ENCODE results near the gene CTNNBL1.

Gene CTNNBL1

DNA sequence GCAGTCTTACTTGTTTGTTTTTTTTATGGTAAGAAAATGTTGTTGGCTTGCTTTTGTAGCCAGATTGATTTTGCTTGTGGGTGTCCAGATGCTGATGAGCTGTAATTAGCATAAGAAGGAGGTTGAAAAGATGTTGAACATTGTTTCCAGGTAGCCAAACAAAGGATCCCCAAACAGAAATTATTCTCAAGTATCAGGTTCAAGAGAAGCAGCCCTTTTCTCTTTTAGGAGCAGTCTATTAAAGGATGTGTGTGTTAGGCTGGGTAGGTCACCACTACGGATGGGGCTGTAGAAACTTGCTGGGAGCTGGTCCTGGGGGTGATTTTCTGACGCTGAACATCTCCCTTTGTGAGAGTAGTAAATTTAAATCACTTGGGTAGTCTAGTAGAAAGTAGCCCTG, 122.2 kb downstream of the CTNNBL1 start:
- no peak for DNase-seq (ENCODE audit: low spot score)

DNA sequence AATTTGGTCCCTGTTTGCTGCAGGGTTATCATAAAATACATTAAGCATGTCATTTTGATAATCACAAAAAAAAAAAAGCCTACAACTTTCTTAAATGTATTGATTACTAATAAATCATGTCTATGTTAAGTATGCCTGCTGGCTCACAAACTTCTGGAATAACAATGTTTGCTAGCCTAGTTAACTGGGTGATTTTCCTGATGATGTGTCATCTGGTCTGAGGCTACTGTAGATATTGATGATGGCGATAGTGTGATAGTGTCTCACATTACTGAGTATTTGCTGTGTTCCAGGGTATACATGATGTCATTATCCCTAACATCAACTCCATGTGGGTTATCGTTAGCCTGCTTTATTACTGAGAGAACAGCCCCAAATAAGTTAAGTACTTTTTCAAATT, 122.9 kb downstream of the CTNNBL1 start:
- no peak for DNase-seq (ENCODE audit: low spot score)

DNA sequence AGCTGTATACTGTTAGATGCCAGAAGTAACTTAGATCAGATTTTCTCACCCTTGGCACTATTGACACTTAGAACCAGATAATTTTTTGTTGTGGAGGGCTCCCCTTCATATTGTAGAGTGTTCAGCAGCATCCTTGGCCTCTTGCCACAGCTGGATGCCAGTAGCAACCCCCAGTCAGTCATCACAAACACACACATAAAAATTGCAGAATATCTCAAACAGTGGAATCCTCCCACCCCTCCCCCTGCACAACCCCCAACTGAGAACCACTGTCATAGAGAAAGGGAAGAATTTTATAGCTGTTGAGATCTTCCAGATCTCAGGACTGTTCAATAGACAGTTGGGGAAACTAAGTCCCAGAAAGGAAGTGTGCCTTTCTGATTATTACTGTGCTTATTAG, 127.9 kb downstream of the CTNNBL1 start:
- DNase-seq (ENCODE audit: low spot score), result no peak

DNA sequence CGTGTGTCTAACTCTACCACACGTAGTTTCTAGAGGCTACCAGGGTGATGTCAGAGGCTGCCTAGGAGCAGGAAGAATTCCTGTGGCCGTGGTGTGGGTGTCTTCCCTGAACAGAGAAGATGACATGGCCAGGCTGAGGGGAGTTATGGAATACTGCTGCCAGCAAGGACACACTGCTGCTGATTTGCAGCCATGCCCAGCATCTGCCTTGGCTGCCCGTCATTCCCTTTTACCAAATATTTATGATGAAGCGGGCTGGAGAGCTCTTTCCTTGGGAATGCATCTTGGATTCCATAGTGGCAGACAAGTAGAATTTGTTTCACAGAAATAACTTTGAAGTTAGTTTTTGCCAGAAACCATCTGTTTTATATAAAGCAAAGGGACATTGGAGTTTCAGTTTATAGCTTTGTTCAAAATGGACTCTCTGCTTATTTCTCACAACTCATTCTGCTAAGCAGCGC, 128.3 kb downstream of the CTNNBL1 start:
- DNase-seq (ENCODE audit: low spot score), result no peak

DNA sequence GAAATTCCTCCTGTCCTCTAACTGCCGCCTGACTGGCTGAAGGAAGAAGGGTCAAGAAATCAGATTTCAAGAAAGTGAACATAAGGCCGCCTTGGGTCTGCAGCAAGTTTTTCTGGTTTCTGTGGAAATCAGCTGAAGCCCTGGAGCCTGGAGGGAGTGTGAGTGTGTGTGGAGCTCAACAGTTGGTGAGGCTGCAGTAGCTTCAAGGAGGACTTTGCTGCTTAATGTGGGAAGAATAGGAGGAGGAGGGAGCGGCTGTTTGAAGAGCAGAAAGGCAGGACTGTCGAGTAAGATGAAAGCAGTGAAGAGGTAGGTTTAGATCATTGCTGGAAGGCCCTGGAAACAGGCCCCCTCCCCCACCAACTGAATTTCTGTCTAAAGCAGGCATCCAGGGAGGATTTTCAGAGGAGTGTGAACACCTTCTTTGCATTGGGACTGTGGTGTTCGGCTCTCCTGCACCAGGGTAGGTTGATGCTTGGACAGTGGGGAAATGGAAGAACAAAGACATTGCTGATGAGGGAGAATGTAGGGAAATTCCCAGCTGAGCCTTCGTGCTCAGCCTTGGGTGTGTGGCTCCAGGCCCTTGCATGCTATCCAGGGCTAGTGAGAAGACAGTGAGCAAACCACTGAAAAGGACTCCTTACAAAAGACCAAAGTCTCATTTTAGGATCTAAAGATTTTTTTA, 129.6 kb downstream of the CTNNBL1 start:
- no peak for DNase-seq (ENCODE audit: low spot score)

DNA sequence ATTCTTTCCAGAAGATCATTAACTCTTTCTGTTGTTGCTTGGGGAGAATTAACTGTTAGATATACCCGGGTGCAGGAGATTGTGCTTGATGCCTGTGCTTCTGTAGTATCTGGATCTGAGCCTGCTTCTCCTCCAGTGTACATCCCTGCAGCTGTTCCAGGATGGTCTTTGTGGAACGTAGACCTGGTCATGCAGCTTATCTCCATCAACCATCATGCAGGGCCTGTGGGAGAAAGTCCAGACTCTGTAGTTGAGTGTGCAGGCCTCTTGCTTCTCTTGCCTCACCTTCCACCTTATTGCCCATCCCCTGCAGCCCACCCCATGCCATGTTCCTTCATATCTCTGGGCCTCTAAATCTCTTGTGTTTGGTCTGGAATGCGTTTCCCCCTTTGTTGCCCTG, 133.8 kb downstream of the CTNNBL1 start:
- no peak for DNase-seq (ENCODE audit: low spot score)

DNA sequence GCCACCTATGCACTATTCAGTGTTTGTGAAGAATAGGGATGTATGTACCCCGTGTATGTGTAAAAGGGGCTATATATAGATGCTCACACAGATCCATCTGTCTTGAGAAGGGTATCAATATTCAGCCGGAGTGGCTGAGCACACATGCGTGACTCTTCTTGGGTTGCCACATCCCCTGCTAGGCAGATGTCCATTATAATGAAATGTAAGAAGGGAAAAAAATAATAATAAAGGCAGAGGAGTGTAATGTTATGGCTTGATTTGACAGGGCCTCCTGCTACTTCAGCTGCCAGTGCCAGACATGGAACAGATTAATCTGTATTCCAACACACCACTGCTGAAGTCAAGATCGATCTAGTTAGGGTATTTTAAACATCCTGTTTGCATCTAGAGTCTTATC, 134.9 kb downstream of the CTNNBL1 start:
- DNase-seq (ENCODE audit: low spot score), result no peak

DNA sequence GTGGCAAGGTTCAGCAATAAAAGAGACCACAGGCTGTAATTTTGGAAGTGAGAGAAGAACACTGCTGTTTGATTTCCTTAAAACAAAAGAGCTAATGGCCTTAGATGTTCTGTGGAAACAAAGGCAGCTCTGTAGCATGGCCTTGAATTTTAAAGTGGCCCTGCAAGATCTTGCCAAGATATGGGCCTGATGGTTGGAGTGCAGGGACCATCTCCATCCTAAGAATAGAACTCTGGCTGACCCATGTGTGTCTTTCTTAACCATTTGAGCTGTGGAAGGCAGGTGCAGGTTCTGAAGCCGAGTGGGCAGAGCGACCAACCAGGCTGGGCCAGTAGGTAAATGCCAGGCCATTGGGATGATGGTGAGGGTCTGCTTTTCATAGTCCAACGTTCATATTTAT, 135.3 kb downstream of the CTNNBL1 start:
- no peak for DNase-seq (ENCODE audit: low spot score)

DNA sequence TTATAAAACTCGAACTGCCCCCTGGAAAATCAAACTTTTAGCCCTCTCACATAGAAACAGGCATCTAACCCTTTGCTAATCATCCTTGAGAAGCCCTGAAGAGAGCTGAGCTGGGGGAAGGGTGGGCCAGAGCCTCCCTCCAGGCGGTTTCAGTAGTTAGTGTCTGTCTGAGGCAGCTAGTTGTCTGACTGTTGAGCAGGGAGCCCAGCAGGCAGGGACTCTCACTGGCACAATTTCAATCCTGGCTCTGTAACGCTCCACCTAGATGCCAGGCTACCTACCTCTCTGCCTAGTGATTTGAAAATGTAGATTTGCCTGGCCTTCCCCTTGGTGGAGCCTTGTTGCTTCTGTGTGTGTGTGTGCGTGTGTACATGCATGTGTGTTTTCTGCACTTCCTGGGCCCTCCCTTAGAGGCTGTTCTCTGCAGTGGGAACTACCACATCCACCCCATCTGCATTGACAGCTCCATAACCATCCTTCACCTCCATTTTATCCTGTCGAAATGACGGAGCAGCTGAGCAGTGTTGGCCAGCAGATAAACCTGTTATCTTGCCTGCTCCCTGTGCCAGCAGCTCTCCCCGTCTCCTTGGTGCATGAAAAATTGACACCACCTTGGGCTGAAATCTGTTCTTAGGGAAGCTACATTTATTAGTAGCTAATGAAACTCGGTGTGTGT, 139.5 kb downstream of the CTNNBL1 start:
- DNase-seq (ENCODE audit: low spot score), result no peak

DNA sequence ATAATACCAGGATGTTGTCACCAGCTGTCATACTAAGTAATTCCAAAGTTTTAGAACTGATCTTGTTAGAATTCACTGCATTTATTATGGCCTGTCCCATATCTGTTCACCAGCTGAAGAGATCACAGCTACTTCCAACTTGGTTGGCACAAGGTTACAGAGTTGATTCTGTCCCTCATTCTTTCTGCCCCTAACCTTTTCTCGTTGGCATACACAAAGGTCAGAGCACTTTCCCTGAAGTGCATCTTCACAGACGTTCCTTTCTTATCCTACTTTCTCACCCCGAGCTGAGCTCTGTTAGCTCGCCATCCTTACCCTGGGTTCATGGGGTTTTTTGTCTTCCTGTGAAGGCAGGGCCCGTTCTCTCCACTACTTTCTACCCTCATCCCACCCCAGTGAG, 143.1 kb downstream of the CTNNBL1 start:
- DNase-seq (ENCODE audit: low spot score), result no peak

DNA sequence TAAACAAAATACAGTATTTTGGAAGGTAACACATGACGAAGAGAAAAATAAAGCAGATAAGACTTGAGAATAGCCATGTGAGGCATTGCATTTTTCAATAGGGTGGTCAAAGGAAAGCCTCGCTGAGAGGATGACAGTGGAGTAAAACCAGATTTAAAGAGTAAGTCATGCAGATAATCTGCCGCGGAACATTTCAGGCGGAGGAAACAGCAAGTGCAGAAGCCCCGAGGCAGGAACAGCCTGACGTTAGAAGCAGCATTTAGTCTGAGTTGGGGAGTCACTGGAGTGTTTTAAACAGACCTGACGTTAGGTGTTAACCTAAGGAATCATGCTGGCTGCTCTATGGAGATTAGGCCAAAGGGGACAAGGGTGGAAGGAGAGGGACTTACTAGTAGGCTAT, 144.1 kb downstream of the CTNNBL1 start:
- DNase-seq (ENCODE audit: low spot score), result no peak

DNA sequence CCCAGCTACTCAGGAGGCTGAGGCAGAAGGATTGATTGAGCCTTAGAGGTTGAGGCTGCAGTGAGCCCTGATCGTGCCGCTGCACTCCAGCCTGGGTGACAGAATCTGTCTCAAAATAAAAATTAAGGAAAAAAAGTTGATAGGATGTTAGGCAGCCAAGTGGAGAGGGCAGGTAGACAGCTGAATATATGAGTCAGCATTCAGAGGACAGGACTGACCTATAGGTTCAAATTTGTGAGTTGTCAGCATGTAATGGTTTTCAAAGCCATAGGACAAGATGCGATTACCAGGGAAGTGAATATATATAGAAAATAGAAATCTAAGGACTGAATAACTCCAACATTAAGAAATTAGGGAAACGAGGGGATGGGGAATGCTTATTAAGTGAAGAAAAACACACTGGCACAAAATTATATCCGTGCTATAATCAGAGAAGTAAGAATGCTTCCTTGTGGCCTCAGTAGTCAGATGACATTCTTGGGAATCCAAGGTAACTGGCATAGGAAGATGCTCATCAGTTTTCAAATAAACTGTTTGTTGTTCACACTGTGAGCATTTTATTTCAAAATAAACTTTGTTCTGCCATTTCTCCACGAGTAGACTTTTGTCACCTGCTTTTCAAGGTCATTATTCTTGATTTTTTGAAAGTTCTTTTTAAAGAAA, 145.1 kb downstream of the CTNNBL1 start:
- DNase-seq (ENCODE audit: low spot score), result no peak

DNA sequence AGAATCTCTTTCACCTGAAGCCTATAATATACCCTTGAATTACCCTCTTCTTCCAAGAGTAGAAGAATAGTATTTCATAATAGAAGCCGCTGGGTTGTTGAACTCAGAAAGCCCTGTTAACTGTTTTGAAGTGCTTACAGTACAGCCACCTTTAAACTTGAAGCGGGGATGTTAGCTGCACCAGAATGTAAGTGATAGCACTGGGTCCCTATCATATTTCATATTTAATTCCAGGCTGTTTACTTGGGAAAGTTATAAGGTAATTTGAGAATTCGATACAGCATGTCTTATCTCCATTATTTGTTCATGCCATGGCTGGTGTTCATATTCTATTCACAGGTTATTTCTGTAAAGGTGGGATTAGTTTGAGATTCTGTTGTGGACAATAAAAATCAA, 145.6 kb downstream of the CTNNBL1 start:
- no peak for DNase-seq (ENCODE audit: low spot score)

DNA sequence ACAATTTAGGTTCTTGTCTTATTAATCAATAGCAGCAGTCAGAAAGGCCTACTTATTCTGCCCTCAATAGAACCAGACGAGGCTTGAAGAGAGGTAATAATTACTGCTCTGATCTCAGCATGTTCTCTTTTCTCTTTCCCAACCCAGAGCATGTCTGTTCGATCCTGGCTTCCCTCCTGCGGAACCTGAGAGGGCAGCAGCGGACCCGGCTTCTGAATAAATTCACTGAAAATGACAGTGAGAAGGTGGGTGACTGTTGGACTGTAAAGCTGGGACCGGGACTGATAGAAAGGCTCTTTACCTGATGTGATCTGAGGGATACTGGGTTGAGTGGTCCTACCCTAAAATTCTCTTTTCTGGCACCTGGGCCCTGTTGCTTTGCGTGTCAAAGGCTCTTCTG, 146.1 kb downstream of the CTNNBL1 start:
- no peak for DNase-seq (ENCODE audit: low spot score)

DNA sequence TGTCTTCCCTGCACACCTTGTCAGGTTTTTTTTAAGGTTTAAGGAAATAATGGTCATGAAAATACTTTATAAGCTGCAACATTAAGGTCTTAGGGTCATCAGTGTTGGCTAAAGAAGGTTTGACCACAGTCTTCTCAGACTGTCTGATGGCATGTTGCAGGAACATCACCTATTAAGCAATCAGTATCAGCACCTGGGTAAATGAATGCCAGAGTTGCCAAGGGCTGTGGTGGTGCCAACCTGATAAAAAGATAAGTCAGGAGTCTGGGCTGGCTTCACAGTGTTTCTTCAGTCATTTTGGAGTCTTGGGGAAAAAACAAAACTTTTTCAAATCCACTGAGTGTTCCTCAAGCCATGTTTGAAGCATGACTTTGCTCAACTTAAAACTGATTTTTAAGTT, 147.6 kb downstream of the CTNNBL1 start:
- DNase-seq (ENCODE audit: low spot score), result no peak

DNA sequence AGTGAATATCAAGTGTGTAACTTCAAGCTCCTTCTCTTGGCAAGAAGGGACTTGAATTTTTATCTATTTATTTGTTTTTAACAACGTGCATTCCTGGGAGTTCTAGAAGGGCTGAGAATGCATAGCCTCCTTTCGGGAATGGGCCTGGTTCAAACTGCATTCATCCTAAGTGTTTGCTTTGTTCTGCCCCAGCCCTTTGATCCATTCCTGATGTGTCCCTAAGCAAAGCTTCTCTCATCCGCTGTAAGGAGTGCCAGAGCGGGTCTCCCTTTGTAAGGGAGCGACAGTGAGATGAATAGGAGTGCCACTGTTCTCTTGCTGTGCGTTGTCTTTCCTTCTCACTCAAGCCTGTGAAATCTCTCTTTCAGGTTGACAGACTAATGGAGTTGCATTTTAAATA, 148.1 kb downstream of the CTNNBL1 start:
- no peak for DNase-seq (ENCODE audit: low spot score)

DNA sequence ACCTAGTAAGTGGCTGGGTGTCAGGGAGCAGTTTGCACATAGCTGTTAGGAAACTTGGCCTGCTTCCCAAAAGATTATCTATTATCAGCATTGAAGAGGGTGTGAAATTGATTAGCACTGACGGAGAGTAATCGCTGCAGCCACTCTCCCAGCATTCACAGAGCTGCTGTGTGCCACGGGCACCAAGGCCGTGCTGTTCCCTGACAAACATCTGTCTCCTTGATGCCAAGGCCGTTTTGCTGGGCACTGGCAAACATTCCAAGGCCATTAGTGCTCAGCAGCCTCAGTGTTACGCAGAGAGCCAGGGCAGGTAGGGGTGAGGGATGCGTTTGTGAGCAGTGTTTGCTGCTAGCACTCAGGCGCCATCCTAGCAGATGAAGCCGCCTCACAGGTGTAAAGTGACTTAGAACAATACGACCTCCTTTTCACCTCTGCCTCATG, 151.4 kb downstream of the CTNNBL1 start:
- no peak for DNase-seq (ENCODE audit: low spot score)

DNA sequence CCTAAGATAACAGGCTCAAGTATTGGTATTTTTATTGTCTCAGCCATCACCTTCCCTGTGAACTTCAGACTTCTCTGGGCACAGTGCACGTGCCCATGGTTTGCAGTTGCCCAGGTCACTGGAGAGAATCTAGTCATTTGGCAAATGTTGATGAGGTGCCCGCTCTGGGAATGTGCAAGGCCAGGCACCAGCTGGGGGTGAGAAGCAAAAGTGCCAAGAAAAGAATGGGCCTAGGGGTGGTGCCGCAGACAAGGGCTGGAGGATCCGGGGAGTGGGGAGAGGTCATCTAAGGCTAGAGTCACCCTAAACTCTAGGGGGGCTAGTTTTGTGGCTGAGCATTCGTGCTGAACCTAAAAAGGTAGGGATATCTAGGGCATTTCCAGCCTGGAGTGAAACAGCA, 152.0 kb downstream of the CTNNBL1 start:
- DNase-seq (ENCODE audit: low spot score), result no peak

DNA sequence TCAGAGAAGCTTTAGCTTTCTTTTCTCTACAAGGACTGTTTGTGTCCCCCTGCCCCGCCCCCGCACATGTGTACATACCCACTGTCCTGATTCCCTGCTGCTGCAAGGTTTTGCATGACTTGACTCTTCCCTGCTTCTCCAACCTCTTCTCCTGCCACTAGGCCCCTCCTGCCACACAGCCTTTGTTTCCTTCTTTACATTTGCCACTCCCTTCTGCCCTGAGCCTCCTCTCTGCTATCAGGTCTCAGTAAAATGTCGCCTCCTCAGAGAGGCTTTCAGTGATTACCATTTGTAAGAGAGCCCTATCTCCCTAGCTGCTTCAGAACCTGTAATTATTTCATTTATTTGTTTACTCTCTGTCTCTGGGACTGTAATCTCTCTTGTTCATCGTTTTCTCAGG, 152.7 kb downstream of the CTNNBL1 start:
- no peak for DNase-seq (ENCODE audit: low spot score)

DNA sequence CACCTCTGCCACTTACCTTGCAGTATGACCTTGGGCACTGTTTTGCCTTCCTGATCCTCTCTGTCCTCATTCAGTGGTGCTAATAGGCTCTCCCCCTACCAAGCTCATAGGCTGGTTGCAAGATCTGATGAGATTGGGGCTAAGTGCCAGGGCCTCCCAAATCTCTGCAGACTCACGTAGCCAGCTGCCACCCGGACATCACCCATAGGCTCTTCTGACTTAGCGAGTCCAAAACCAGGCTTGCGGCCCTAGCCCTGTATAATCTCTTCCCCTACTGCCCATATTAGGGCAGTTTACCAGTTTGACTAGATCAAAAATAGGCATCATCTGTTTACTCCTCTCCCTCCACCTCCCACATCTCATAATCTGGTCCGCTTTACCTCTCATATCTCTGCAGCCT, 154.9 kb downstream of the CTNNBL1 start:
- DNase-seq (ENCODE audit: low spot score), result no peak

DNA sequence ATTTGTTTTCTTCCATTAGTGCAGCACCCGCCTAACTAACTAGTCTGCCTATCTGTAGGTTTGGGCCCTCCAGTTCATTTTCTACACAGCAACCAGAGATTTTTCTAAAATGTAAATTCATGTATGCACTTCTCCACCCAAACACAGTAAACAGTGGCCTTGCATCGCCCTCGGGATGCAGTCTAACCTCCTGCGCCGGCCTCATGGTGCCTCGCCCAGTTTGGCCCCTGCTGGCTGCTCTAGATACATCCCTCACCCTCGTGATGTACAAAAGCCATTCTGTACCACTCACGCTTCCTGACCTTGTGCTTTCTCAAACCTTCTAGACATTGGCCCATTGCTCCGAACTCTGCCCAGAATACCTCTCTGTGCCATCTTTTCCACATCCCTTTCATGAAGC, 155.3 kb downstream of the CTNNBL1 start:
- no peak for DNase-seq (ENCODE audit: low spot score)

DNA sequence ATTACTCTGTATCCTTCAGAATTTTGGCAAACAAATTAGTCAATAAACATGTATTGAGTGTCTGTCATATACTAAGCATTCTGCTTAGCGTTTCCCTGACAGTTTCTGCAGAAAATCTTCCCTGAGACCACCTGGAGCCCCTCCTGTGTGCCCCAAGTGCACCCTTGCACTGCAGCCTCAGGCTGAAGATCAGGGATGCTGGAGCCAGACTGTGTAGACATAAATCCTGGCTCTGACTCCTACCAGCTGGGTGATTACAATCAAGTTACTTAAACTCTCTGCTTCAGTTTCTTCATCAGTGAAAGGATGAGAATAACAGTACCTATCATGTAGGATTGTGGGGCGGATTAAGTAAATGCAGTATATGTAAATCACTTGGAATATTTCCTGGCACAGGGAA, 155.7 kb downstream of the CTNNBL1 start:
- no peak for DNase-seq (ENCODE audit: low spot score)

DNA sequence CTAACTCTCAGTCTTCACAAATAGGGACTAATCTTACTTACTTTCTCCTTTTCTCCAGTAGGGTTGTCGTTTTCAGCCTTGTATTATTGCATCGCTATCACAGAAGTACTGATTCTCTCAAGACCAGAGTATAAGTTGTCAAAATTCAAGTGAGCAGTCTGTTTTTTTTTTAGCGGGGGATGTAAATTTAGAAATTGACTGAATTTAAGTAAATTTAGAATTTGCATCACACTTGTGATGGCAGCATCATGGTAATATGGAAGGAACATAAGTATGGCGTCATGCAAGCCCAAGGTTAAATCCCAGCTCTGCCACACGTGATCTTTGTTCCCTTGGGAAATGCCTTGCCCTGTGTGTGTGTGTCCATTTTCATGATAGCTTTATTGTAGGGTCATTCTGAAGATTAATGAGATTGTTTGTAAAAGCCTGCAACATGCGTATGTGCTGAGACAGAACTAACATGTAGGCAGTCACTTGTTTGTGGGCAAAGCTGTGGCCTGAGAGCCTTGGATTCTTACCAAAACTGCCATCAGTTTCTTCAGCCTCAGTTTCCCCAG, 156.3 kb downstream of the CTNNBL1 start:
- DNase-seq (ENCODE audit: low spot score), result no peak

Data from NAMALWA (cell line).